ENCODE results near the gene ANLN.
"Not testable (repeated sequence)": the region's sequence is repeated elsewhere in the genome, so short reads cannot be mapped to it uniquely, and the experiment has no call there.

ANLN gene

DNA sequence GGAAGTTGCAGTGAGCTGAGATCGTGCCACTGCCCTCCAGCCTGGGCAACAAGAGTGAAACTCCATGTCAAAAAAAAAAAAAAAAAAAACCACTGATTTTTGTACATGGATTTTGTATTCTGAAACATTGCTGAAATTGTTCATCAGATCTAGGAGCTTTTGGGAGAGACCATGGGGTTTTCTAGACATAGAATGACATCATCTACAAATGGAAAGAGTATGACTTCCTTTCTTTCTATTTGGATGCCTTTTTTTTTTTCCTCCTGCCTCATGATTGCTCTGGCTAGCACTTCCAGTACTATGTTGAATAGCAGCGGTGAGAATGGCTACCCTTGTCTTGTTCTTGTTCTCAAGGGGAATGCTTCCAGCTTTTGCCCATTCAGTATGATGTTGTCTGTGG lies 89.1 kb downstream of the ANLN start:
- H2BK12ac ChIP-seq (ENCODE audit: low read length in 2 of 2): no peak overlapping the region
- H2BK120ac ChIP-seq (ENCODE audit: low read depth, low read length): no peak overlapping the region
- no peak overlapping the region for H4K8ac ChIP-seq (ENCODE audit: low read length)
- H3K4me3 ChIP-seq (ENCODE audit: insufficient read depth in 1 of 2, low read depth in 1 of 2, low read length in 2 of 2): no peak overlapping the region
- H3K27ac ChIP-seq (ENCODE audit: low read length, poor library complexity, severe bottlenecking): no peak overlapping the region
- H3K23ac ChIP-seq (ENCODE audit: low read length in 2 of 2): no peak overlapping the region
- no peak overlapping the region for H2AFZ ChIP-seq (ENCODE audit: low read depth, low read length)
- no peak overlapping the region for H3K4ac ChIP-seq (ENCODE audit: low read depth in 1 of 2, low read length in 2 of 2)
- 93% methylated on average over 1 of the region's 2 CpGs for WGBS
- H2BK5ac ChIP-seq (ENCODE audit: low read depth, low read length, poor library complexity, severe bottlenecking): no peak overlapping the region
- peaks cover 0 to 11% of the 10 kb centered on the region in 2 experiments for H3K27me3 ChIP-seq (ENCODE audit: control insufficient read depth in 1 of 2, insufficient read depth in 1 of 2, low read length in 2 of 2)
- peaks cover 3% of the 10 kb centered on the region for H3K9me3 ChIP-seq (ENCODE audit: control insufficient read depth, low read length)
- peaks cover 4% of the 10 kb centered on the region for H3K4me1 ChIP-seq (ENCODE audit: control insufficient read depth, insufficient read depth, low read depth, low read length)
- no peaks in the 10 kb centered on the region for H3K36me3 ChIP-seq (ENCODE audit: control insufficient read depth in 1 of 2, insufficient read depth in 2 of 2, low read depth in 1 of 2, low read length in 2 of 2)
- no peaks in the 10 kb centered on the region for H3K79me1 ChIP-seq (replicated peaks; ENCODE audit: low read length, poor library complexity, severe bottlenecking)
- H3K9ac ChIP-seq (ENCODE audit: low read length): no peak overlapping the region
- no peak overlapping the region for H2BK15ac ChIP-seq (ENCODE audit: low read depth, poor library complexity, severe bottlenecking)
- H4K91ac ChIP-seq (ENCODE audit: low read length): no peak overlapping the region
- no peak overlapping the region for H2AK5ac ChIP-seq (ENCODE audit: low read length, severe bottlenecking)
- H3K14ac ChIP-seq (ENCODE audit: low read length in 2 of 2): no peak overlapping the region
- no peak overlapping the region for H3K18ac ChIP-seq (ENCODE audit: low read depth in 1 of 2, low read length in 2 of 2)
- H3K4me2 ChIP-seq (ENCODE audit: low read length, poor library complexity, severe bottlenecking): no peak overlapping the region
- no peak for DNase-seq

DNA sequence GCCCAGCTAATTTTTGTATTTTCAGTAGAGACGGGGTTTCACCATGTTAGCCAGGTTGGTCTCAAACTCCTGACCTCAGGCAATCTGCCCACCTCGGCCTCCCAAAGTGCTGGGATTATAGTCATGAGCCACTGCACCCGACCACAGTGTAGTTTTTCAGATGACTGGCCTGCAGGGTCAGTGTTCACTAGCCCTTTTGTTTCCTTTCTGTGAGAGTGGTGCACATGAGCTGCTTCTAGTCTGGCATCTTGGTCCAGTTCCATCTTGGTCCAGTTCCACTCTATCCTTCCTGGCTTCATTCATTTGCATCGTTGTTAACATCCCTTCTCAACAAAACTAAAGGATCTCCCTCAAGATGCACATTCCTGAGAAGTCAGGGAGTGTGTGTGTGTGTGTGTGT lies 94.2 kb downstream of the ANLN start:
- not testable (repeated sequence) for H2AFZ ChIP-seq (ENCODE audit: low read depth, low read length); H3K4me2 ChIP-seq (ENCODE audit: low read length, poor library complexity, severe bottlenecking); H3K23ac ChIP-seq (ENCODE audit: low read length in 2 of 2); H3K9ac ChIP-seq (ENCODE audit: low read length); H4K8ac ChIP-seq (ENCODE audit: low read length); H2BK12ac ChIP-seq (ENCODE audit: low read length in 2 of 2); H3K9me3 ChIP-seq (ENCODE audit: control insufficient read depth, low read length); H2BK15ac ChIP-seq (ENCODE audit: low read depth, poor library complexity, severe bottlenecking); DNase-seq; H3K18ac ChIP-seq (ENCODE audit: low read depth in 1 of 2, low read length in 2 of 2); H3K4me3 ChIP-seq (ENCODE audit: insufficient read depth in 1 of 2, low read depth in 1 of 2, low read length in 2 of 2); H3K4ac ChIP-seq (ENCODE audit: low read depth in 1 of 2, low read length in 2 of 2); H3K4me1 ChIP-seq (ENCODE audit: control insufficient read depth, insufficient read depth, low read depth, low read length); H4K91ac ChIP-seq (ENCODE audit: low read length); H3K79me1 ChIP-seq (replicated peaks; ENCODE audit: low read length, poor library complexity, severe bottlenecking); H3K14ac ChIP-seq (ENCODE audit: low read length in 2 of 2); H2BK120ac ChIP-seq (ENCODE audit: low read depth, low read length); H2AK5ac ChIP-seq (ENCODE audit: low read length, severe bottlenecking); H3K36me3 ChIP-seq (ENCODE audit: control insufficient read depth in 1 of 2, insufficient read depth in 2 of 2, low read depth in 1 of 2, low read length in 2 of 2); H2BK5ac ChIP-seq (ENCODE audit: low read depth, low read length, poor library complexity, severe bottlenecking); H3K27ac ChIP-seq (ENCODE audit: low read length, poor library complexity, severe bottlenecking)
- H3K27me3 ChIP-seq (ENCODE audit: control insufficient read depth in 1 of 2, insufficient read depth in 1 of 2, low read length in 2 of 2): peaks cover 0 to 17% of the 10 kb centered on the region in 2 experiments
- WGBS: 90% methylated on average over 3 of the region's 4 CpGs

DNA sequence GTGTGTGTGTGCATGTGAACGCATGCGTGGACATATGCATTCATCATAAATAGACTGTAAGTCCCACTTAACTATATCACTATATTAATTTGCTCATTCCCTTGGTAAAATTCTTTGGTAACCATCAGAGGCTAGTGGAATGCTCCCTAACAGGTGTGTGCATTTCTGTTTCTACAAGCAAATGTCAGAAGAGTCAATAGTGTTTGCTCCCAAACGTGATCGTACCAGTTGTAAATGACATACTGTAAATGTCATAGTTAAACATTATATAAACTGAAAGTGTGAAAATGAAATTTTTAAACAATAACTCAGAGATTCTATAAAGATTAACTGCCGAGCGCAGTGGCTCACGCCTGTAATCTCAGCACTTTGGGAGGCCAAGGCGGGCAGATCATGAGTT lies 94.6 kb downstream of the ANLN start:
- WGBS: 58% methylated on average over 4 of the region's 8 CpGs
- H2BK15ac ChIP-seq (ENCODE audit: low read depth, poor library complexity, severe bottlenecking): no peak overlapping the region

DNA sequence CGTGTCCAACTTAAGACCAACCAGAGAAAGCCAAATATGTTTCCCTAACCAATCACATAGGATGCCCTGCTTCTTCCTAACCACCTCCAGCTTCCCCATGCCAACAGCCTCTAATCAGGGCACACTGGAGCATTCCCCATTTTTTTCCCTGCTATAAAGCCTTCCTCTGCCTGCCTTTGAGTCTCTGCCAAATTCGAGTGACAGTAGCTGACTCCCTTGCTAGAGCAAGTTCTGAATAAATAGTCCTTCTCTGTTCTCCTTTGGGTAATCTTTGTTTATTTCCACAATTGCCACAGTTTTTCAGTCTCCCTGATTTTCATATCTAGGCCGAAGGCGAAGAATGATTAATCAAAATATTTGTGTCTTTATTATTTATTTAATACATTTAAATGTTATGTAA lies 96.7 kb downstream of the ANLN start:
- no peak for DNase-seq
- H3K27ac ChIP-seq (ENCODE audit: low read length, poor library complexity, severe bottlenecking): no peak overlapping the region
- no peak overlapping the region for H4K91ac ChIP-seq (ENCODE audit: low read length)
- H2BK12ac ChIP-seq (ENCODE audit: low read length in 2 of 2): no peak overlapping the region
- H3K79me1 ChIP-seq (replicated peaks; ENCODE audit: low read length, poor library complexity, severe bottlenecking): no peaks in the 10 kb centered on the region
- H3K14ac ChIP-seq (ENCODE audit: low read length in 2 of 2): no peak overlapping the region
- no peak overlapping the region for H2AFZ ChIP-seq (ENCODE audit: low read depth, low read length)
- no peak overlapping the region for H3K4me2 ChIP-seq (ENCODE audit: low read length, poor library complexity, severe bottlenecking)
- peaks cover 0 to 34% of the 10 kb centered on the region in 2 experiments for H3K27me3 ChIP-seq (ENCODE audit: control insufficient read depth in 1 of 2, insufficient read depth in 1 of 2, low read length in 2 of 2)
- no peak overlapping the region for H4K8ac ChIP-seq (ENCODE audit: low read length)
- no peak overlapping the region for H3K4me3 ChIP-seq (ENCODE audit: insufficient read depth in 1 of 2, low read depth in 1 of 2, low read length in 2 of 2)
- WGBS: 96% methylated on average over 2 of the region's 4 CpGs
- no peaks in the 10 kb centered on the region for H3K9me3 ChIP-seq (ENCODE audit: control insufficient read depth, low read length)
- H3K9ac ChIP-seq (ENCODE audit: low read length): no peak overlapping the region
- no peaks in the 10 kb centered on the region for H3K36me3 ChIP-seq (ENCODE audit: control insufficient read depth in 1 of 2, insufficient read depth in 2 of 2, low read depth in 1 of 2, low read length in 2 of 2)
- H2BK120ac ChIP-seq (ENCODE audit: low read depth, low read length): no peak overlapping the region
- H2AK5ac ChIP-seq (ENCODE audit: low read length, severe bottlenecking): no peak overlapping the region
- H2BK5ac ChIP-seq (ENCODE audit: low read depth, low read length, poor library complexity, severe bottlenecking): no peak overlapping the region
- no peak overlapping the region for H3K23ac ChIP-seq (ENCODE audit: low read length in 2 of 2)
- peaks cover 4% of the 10 kb centered on the region for H3K4me1 ChIP-seq (ENCODE audit: control insufficient read depth, insufficient read depth, low read depth, low read length)
- H2BK15ac ChIP-seq (ENCODE audit: low read depth, poor library complexity, severe bottlenecking): no peak overlapping the region
- no peak overlapping the region for H3K4ac ChIP-seq (ENCODE audit: low read depth in 1 of 2, low read length in 2 of 2)
- no peak overlapping the region for H3K18ac ChIP-seq (ENCODE audit: low read depth in 1 of 2, low read length in 2 of 2)

More for the DNA sequence above, 94.6 kb downstream of the ANLN start:
- Histone ChIP-seq H3K4me2 (ENCODE audit: low read length, poor library complexity, severe bottlenecking) (no peak overlapping the region), H3K27ac (ENCODE audit: low read length, poor library complexity, severe bottlenecking) (no peak overlapping the region), H4K91ac (ENCODE audit: low read length) (no peak overlapping the region), H2BK120ac (ENCODE audit: low read depth, low read length) (no peak overlapping the region), H3K4me1 (ENCODE audit: control insufficient read depth, insufficient read depth, low read depth, low read length) (peaks cover 2% of the 10 kb centered on the region), H2AFZ (ENCODE audit: low read depth, low read length) (no peak overlapping the region), H3K4ac (ENCODE audit: low read depth in 1 of 2, low read length in 2 of 2) (no peak overlapping the region), H3K36me3 (ENCODE audit: control insufficient read depth in 1 of 2, insufficient read depth in 2 of 2, low read depth in 1 of 2, low read length in 2 of 2) (no peaks in the 10 kb centered on the region), H3K9ac (ENCODE audit: low read length) (no peak overlapping the region), H2BK12ac (ENCODE audit: low read length in 2 of 2) (no peak overlapping the region), H3K79me1 (replicated peaks; ENCODE audit: low read length, poor library complexity, severe bottlenecking) (no peaks in the 10 kb centered on the region), H3K23ac (ENCODE audit: low read length in 2 of 2) (no peak overlapping the region), H3K9me3 (ENCODE audit: control insufficient read depth, low read length) (peaks cover 1% of the 10 kb centered on the region), H2AK5ac (ENCODE audit: low read length, severe bottlenecking) (no peak overlapping the region), H3K27me3 (ENCODE audit: control insufficient read depth in 1 of 2, insufficient read depth in 1 of 2, low read length in 2 of 2) (peaks cover 0 to 19% of the 10 kb centered on the region in 2 experiments), H3K4me3 (ENCODE audit: insufficient read depth in 1 of 2, low read depth in 1 of 2, low read length in 2 of 2) (no peak overlapping the region), H3K18ac (ENCODE audit: low read depth in 1 of 2, low read length in 2 of 2) (no peak overlapping the region), H4K8ac (ENCODE audit: low read length) (no peak overlapping the region), H3K14ac (ENCODE audit: low read length in 2 of 2) (no peak overlapping the region), H2BK5ac (ENCODE audit: low read depth, low read length, poor library complexity, severe bottlenecking) (no peak overlapping the region)
- DNase-seq: no peak

All from mesenchymal stem cell (in vitro differentiated cells and primary cell).